PFSK-1 (cell line): Measurements from ENCODE around the gene PARD6B.

Source experiments
- POLR2AphosphoS5 ChIP-seq: IDR thresholded peaks from 2 replicates; pipeline ENCODE4 v1.6.1; 2012; ENCODE audit warnings: low read depth, mild to moderate bottlenecking, control low read depth, low read length, moderate library complexity
- SIN3A ChIP-seq: IDR thresholded peaks from 2 replicates; pipeline ENCODE4 v1.6.1; 2012; ENCODE audit warnings: mild to moderate bottlenecking, low read length, moderate library complexity, borderline replicate concordance; ENCODE audit not compliant: insufficient read depth
- TAF1 ChIP-seq: IDR thresholded peaks from 2 replicates; pipeline ENCODE4 v1.6.1; 2012; ENCODE audit warnings: low read length, control low read depth, borderline replicate concordance; ENCODE audit not compliant: insufficient read depth
- TF ChIP-seq, protein P1 (sequence below), 2 experiments: IDR thresholded peaks; 2 replicates each; pipeline versions ENCODE4 v1.6.1 to v1.8.0; 2011 to 2012; ENCODE audit warnings: low read depth in 2 of 2, low read length in 2 of 2, control low read depth in 1 of 2, inconsistent platforms in 1 of 2, mild to moderate bottlenecking in 1 of 2, moderate library complexity in 1 of 2; ENCODE audit not compliant: insufficient read depth in 1 of 2

DNA sequence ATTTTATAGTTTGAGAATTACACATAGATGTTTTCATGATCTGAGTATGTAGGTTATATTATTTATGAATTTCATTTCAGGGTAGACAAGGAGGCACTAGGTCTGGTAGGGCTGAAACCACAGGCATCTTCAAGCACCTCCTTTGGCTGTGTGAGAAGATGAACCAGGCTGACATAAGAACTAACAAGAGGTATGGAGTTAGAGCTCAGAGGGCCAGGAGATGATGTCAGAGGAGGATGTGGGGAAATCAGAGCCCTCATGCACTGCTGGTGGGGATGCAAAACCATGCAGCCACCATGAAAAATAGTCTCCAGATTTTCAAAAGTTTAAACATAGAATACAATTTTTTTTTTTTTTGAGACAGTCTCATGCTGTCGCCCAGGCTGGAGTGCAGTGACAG lies 26.4 kb upstream of the PARD6B start:
- no peak for TF ChIP-seq POLR2AphosphoS5
- no peak for TF ChIP-seq SIN3A
- no peak for TF ChIP-seq TAF1
- TF ChIP-seq, protein P1, sequence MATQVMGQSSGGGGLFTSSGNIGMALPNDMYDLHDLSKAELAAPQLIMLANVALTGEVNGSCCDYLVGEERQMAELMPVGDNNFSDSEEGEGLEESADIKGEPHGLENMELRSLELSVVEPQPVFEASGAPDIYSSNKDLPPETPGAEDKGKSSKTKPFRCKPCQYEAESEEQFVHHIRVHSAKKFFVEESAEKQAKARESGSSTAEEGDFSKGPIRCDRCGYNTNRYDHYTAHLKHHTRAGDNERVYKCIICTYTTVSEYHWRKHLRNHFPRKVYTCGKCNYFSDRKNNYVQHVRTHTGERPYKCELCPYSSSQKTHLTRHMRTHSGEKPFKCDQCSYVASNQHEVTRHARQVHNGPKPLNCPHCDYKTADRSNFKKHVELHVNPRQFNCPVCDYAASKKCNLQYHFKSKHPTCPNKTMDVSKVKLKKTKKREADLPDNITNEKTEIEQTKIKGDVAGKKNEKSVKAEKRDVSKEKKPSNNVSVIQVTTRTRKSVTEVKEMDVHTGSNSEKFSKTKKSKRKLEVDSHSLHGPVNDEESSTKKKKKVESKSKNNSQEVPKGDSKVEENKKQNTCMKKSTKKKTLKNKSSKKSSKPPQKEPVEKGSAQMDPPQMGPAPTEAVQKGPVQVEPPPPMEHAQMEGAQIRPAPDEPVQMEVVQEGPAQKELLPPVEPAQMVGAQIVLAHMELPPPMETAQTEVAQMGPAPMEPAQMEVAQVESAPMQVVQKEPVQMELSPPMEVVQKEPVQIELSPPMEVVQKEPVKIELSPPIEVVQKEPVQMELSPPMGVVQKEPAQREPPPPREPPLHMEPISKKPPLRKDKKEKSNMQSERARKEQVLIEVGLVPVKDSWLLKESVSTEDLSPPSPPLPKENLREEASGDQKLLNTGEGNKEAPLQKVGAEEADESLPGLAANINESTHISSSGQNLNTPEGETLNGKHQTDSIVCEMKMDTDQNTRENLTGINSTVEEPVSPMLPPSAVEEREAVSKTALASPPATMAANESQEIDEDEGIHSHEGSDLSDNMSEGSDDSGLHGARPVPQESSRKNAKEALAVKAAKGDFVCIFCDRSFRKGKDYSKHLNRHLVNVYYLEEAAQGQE (IDR thresholded peaks at IDR 0.05; ENCODE audit: insufficient read depth in 1 of 2, low read depth in 2 of 2, low read length in 2 of 2), result no peak
